Activated CD4-positive, CD25-positive, alpha-beta regulatory T cell treated with anti-CD3 and anti-CD28 coated beads, Interleukin-2, amount 50 U/mL, for 72 hours (primary cell): ENCODE data around the gene YIPF7.
A peak's percentile ranks its signal among the peaks of the same experiment; 100 is the strongest.

ENCODE experiments used
- DNase-seq: peaks from one replicate; pipeline ENCODE4 v3.0.0; 2021

Gene YIPF7

DNA sequence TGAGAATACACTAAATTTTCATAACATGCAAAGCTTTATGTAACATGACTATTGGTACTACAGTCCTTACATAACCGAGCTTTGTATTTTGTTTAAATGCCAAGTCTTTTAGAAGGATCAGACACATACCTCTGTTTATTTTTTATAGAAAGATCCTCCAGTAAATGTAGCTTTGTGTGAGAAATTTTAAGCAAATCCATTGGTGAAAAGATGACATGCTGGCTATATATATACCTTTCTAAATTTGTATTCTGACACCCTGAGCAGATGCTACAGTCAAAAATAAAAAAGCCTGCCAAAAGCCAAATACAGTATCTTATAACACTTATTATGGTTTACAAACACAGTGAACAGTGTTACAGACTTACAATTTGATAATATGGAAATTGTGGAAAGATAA is at the start of gene YIPF7:
YIPF7 (minus strand) TSS at position 201 of the 400 bp plus-strand sequence. CDS start 1,525 bp downstream, outside the sequence.
- no peak for DNase-seq

DNA sequence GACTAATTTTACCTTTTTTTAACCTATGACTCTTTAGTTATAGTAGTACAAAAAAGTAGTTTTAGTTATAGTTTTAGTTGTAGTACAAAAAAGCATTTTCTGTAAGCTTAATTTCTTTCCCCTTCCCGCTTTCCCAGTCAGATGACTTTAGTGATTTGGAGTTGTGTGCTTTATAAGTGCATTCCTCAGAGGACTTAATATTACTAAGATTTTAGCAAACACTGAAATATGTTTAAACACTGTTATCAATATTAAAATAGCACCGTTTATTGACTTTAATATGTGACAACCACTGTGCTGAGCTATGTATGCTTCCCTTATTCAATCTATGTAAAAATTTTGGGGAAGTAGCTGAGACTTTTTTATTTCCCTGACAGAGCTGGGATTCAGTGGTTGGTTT is 49.6 kb upstream of the YIPF7 start:
- DNase-seq, result no peak

DNA sequence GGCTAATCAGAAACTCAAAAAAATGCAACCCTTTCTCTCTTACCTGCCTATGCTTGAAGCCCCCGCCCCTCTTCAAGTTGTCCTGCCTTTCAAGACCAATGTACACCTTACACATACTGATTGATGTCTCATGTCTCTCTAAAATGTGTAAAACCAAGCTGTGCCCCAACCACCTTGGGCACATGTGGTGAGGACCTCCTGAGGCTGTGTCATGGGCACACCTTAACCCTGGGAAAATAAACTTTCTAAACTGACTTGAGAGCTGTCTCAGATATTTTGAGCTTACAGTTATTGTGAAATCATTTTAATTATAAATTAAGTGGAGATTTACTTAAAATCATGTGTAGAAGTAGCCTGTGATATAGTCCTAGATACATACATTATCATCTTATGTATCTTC is 49.0 kb upstream of the YIPF7 start:
- DNase-seq, result no peak

DNA sequence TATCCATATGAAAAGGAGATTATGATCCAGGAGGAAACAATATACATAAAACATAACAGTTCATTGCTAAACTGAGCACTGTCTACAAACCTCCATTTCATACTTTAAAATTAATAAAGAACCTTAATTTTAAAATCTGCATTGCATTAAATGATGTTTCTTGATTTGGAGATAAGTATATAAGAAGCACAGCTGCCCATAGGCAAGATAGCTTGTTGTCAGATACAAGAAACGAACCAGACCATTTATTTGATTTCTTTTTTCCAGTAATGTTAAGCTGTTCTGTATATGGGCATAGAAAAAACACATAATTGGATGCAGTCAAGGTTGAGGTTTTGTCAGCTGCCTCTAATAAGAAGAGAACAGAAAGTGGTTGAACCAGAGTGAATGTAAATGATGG is 33.2 kb upstream of the YIPF7 start:
- no peak for DNase-seq

DNA sequence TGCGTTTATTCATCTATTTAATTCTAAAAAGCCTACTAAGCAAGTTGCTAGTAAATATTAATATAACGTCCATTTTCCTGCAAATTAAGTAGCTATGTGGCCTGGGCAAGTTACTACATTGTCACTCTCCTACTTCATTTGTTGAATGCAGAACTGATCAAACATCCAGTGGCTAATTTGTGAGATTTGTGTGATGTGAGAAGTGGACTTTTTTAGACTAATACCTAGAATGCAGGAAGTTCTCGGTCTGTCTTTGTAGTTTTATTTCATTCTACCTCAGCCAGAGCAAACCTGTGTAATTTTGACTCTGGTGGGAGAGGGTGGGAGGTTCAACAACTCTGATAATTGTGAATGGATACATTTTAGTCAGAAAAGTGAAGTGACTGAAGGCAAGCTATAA is 27.6 kb upstream of the YIPF7 start:
- DNase-seq, result no peak

DNA sequence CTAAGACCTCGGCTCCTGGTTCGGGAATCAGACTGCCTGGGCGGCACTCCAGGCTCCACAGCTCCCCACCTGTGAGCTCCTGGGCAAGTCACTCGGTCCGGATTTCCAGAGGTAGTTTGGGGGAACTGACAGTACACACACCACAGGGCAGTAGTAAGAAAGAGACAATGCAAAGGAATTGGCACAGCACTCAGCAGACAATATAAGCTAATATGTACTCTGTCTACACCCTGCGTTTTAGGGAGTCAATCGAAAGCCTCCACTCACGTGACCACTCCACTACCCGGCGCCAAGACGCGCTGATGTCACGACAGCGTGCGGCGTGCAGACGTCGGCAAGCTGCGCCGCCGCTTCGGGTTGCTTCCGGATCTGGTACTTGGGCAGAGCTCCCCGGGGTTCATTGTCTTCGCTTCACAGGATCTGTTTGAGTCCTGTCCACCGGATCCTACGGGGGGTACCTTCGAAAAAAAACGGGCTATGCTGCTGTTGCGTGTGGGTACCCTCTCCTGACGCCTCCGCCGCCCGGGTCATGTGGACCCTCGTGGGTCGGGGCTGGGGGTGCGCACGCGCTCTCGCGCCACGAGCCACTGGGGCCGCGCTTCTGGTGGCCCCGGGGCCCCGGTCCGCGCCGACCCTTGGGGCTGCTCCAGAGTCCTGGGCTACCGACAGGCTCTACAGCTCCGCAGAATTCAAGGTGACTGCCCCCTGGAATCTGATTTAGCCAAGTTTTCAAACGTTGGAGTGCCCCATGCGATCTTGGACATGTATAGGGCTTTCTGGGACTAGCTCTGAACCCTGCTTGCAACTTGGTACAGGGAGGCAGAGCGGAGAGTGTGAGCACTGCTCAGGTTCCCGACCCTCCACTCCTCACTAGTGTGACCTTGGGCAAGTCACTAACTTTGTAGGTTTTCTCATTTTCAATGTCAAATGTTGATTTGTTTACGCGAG is 26.9 kb upstream of the YIPF7 start, which contains the start of gene GUF1:
GUF1 (plus strand) TSS at position 327 of the 948 bp plus-strand sequence; CDS start at position 530, 203 bp downstream.
- DNase-seq, result peak; percentile 87

DNA sequence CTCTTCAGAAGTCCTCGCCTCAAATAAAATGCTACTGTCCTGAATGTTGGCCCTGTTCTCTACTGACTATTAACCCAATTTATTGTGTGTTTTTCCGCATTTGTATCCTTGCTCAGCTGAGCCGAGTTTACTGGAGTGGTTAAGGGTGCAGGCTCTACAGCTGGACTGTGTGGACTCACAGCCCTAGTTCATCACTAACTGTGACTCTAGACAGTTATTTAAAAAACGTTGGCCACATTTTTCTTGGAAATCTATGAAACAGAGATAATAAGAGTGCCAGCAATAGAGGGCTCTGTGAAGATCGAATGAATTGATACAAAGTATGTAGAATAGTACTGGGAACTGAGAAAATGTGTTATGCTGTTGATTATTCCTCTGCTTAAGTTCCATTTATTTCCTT is 23.9 kb upstream of the YIPF7 start:
- no peak for DNase-seq

DNA sequence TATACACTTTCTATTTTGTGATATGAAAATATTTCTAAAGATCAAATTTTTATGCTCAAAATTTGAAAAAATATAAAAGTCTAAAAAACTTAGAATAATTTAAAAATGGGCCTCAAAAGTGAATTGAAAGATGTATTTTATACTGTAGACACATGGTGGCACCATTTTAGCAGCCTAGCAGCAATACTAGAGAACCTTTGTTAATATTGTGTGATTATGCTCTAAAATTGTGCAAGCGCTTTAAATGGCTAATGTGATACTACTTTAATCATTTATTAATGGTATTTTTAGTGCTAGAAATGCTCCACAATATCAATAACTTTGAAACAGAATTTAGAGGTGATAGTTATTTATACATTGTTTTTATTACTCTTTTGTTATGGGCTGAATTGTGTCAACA is 23.0 kb upstream of the YIPF7 start:
- no peak for DNase-seq

DNA sequence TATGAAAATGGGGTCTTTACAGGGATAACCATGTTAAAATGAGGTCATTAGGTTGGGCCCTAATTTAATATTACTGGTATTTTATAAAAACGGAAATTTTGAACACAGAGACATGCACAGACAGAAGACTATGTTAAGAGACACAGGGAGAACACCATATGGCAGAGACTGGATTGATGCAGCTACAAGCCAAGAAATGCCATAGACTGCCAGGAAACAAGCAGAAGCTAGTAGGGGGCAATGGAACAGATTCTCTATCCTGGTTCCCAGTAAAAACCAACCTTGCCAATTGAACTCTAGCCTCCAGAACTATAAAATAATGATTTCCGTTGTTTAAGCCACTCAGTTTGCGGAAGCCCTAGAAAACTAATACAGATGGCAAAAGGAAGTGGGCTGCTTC is 20.2 kb upstream of the YIPF7 start:
- DNase-seq, result no peak

DNA sequence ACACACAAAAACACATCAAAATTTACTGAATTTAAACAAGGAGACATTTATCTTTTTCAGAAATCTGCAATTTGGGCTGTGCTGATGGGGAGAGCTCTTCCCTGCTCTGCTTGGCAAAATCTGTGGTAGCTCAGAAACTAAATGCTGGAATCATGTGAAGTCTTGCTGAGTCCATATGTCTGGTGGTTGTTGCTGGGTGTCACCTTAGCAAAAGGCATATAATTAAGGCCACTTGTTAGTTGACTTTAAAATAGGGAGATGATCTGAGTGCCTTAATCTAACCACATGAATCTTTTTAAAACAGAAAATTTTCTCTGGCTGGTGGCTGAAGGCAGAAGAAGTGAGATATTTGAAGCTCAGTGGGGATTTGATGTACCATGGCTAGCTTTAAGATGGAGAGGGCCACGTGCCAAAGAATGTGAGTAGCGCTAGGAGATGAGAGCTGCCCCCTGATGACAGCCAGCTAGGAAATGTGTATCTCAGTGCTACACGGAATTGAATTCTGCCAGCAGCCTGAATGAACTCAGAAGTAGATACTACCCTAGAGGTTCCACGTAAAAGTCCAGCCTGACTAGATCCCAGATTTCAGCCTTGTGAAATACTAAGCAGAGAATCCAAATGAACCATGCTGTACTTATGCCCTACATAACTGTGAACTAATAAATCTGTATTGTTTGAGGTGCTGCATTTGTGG is 19.2 kb upstream of the YIPF7 start:
- no peak for DNase-seq

DNA sequence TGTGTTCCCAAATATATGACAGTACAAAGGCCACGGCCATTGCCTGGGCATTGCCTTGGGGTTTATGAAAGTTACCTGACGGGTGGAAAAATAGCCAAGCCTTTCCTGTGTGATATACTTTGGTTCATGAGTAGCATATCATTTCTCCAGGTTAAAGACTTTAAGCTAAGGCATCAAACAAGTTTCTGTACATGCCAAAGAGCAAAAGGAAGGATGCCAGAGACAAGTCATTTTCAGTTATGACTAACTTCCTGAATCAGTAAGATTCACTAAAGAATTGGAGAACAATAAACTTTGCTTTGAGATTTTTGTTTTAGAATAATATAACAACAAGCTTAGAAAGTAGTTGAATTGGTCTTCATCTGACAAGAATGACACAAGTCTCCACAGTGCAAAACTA is 17.1 kb upstream of the YIPF7 start:
- no peak for DNase-seq

DNA sequence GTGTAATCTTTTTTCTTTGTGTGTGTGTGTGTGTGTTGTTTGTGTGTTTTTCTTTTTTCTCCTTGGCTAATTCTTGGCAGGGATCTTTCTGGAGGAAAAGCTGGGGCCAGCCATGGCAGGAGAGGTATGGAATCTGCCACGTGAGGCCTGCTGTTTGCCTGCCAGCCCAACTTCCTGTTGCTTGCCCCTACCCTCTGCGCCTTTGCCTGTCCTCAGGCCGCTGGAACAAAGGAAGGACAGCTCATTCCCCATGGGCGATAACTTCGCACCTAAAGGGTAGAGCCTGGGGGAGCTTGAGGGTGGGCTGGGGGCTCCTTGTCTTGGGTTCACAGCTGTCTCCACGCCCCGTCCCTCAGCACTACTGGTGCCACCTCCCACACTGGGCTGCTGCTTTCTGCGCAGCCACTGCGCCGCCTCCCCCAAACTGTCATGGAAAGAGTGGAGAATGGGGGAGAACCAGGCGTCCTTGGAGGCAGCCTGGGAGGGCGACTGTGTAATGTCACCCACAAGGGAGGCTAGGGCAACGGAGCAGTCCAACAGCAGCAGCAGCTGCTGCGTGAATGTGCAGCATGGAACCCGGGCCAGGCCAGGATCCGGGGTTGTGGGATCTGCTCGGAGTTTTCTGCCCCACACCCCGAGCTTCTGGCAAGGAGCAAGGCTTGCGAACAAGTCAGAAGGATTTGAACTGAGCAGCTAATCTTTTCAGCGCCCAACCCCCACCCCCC is 12.3 kb upstream of the YIPF7 start:
- no peak for DNase-seq

DNA sequence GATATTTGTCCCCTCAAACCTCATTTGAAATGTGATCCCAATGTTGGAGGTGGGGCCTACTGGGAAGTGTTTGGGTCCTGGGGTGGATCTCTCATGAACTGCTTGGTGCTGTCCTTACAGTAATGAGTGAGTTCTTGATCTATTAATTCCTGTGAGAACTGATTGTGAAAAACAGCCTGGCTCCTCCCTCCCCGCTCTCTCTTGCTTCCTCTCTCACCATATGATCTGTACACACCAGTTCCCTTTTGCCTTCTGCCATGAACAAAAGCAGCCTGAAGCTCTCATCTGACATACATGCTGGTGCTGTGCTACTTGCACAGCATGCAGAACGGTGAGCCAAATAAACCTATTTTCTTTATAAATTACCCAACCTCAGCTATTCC is 11.2 kb upstream of the YIPF7 start:
- no peak for DNase-seq

DNA sequence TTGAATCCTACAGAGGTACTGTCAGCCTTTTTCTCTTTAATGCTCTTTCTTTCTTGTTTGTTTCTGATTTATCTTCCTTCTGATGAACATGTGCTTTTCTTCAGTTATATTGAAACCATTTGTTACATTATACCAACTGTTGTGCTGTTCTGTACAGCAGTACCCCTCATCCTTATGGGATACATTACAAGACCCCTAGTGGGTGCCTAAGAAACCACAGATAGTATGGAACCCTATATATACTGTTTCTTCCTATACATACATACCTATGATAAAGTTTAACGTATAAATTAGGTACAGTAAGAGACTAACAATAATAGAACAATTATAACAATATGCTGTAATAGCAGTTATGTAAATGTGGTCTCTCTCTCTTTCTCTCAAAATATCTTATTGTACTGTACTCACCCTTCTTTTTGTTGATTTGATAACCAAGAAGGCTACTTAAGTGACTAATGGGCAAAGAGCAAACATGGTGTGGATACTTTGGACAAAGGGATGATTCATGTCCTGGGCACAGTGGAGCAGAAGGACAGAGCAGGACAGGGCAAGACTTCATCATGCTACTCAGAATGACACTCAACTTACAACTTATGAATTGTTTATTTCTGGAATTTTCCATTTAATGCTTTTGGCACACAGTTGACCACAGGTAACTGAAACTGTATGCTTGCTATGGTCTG is 10.7 kb upstream of the YIPF7 start:
- DNase-seq, result no peak

DNA sequence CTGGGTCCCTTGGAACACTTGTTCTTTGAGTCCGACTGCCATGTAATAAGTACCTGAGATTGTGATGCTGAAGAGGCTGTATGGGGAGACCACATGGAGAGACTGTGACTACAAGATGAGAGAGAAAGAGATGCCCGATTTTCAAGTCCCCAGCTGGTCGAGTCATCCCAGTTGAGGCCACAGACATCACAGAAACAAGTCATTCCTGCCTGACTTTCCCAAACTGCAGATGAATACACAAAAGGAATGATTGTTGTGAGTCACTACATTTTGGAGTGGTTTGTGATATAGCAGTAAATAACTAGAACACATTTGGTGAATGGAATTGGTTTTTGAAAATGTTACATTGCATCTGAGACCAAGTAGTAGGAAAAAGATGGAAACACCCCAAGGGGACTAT is 9.0 kb upstream of the YIPF7 start:
- DNase-seq, result no peak

DNA sequence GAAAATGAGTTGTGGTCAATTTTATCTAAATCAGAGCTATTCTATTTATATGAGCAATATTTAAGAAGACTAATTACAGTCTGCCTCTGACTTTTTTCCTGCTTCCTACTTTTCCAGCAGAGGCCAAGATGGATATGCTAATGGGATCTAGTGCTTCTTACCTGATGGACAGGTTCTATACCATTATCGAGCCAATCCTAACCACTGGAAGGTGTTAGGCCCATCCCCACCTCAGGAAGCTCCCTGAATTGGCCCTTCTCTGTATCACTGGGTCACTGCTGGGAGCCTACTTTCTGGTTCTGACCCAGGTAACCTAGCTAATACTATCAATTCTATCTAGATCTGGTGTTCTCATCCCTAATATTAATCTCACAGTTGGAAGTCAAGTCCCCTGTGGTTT is 577 bp upstream of the YIPF7 start:
- DNase-seq, result no peak

DNA sequence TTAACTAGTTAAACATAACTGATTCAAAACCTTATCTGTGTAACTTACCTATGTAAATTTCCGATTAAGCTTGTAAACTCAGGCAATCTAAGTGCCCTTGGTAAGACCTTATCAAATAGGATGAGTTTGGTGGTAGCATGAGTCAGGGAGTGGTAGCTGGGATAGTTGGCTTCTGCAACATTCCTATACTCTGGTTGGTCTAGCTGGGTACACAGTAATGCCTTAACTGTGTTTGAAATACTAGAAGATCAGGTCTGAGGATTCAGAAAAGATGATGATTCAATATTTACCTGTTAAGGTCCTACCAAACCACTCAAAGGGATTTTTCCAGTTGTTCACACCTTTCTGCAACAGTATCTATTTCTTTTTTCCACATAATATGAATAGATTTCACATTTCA is 5.3 kb downstream of the YIPF7 start:
- DNase-seq, result no peak

DNA sequence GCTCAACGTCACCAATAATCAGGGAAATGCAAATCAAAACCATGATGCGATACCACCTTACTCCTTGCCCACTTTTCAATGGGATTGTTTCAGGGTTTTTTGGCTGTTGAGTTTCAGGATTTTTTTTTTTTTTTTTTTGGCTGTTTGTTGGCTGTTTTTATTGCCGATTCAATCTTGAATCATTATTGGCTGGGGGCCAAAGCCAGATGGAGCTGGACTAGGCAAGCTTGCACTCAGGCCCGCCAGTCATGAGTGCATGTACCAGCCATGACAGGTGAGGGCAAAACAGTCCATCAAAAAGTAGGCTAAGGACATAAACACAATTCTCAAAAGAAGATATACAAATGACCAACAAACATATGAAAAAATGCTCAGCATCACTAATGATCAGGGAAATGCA is 13.3 kb downstream of the YIPF7 start:
- DNase-seq, result no peak

DNA sequence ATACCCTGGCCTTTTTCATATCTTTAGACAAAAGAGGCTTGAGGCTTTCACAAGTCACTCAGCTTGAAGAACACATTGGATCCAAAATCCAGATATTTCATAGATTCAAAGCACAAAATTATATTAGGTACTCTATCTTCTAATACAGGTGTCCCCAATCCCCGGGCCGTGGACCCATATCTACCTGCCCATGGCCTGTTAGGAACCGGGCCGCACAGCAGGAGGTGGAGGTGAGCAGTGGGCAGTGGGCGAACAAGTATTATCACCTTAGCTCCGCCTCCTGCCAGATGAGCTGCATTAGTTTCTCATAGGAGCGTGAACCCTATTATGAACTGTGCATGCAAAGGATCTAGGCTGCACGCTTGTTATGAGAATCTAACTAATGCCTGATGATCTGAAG is 18.7 kb downstream of the YIPF7 start:
- no peak for DNase-seq

DNA sequence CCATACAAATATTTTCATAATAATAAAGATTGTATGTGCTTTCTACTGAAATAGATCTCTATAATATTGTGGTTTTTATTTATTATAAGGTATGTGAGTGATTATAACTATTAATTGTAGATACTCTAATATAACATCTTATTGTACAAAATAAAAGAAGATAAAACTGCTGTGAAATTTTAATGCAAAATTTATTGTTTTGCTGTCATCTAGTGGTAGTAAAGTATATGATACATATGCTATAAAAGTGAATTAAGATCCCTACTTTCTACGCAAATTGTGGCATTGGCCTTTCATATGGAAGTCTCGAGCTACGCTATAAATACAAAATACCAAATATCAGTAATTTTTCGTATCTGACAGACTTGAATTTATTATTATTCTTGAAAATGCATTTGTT is 19.3 kb downstream of the YIPF7 start:
- no peak for DNase-seq

DNA sequence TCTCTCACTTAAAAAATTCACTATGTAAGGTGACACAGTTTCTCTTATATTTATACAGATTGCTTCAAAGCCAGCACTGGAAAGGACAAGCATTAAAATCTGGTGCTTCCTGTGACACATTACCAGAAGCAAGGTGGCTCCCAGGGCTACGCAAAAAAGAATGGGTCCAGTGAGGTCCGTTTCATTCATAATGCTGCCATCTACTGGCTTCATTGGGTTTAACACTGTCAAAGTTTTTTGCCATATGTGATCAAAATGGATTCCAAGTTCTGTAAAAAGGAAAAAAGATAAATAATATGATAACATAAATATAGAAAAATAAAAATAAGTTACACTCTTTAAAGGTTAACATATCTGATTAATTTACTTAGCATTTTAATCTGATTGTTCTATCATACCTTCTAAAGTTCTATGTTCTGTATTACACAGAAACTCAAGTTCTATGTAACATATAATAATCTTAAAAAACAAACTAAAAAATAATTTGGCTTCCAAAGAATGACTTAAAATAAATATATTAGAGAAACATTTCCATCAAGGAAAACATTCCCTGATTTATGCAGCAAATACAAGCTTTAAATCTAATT is 22.1 kb downstream of the YIPF7 start:
- DNase-seq, result no peak

DNA sequence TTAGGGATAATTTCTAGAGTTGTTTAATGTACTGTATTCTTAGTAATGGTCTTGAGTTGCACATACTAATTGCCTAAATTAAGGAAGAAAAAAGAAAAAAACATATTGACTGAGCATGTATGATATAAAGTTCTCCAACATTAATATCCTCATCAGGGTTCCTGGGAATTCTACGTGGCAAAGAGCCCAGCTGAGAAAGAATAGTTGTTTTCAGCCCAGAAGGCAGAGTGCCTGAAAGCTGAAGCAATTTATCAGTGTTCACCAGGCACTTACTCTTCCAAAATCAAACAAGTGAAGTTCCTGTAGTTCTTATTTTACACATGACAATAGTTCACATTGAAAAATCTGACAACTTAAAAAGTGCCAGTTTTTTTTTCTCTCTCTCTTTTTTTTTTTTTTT is 27.7 kb downstream of the YIPF7 start:
- no peak for DNase-seq

DNA sequence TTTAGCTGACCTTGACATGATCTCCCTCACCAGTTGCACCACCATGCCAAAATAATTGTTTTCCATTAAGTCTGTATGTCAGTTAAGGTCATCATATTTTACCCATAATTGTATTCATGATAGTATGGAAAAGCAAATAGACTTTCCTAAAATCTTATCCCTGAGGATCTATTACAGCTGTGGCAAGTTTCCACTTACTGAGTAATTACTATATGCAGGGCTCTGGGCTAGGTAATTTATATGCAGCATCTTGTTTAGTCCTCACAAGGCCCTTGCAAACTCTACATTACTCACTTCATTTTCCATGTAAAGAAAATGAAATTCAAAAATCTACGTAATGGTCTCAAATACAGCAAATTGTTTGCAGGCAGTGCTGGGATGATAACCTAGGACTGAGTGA is 34.8 kb downstream of the YIPF7 start:
- no peak for DNase-seq
